Naive thymus-derived CD4-positive, alpha-beta T cell (primary cell): Measurements from ENCODE around the gene RLIM. TPM values are rescaled to one million over a fixed set of nuclear protein-coding genes. Genes with fewer than 3 reads are reported as not detected.

Experiments
- ATAC-seq: fragments of 150-1000 bp; cut with Tn5 transposase; 2 replicates; pipeline ENCODE4 v1.10.0; 2021; ENCODE audit warnings: mild to moderate bottlenecking, moderate library complexity
- CTCF ChIA-PET: fragments of 350-600 bp; sonication (Branson Sonifier 250); formaldehyde crosslinking; loops from one replicate; lab custom pipeline; 2021; ENCODE audit warnings: antibody characterized with exemption; lab: Charles Lee
- POLR2A ChIA-PET: fragments of 350-600 bp; sonication (Branson Sonifier 250); formaldehyde crosslinking; loops from one replicate; lab custom pipeline; 2021; ENCODE audit warnings: antibody characterized with exemption, inconsistent platforms; lab: Charles Lee
- DNase-seq, 9 donors: peaks; one replicate each; pipeline versions ENCODE4 v3.0.0 to v3.0.0-alpha.2; 2020 to 2022; ENCODE audit warnings: mixed read lengths in 1 of 9
- H3K27ac ChIP-seq: one replicate; pipeline ENCODE4 v1.7.0; 2013; ENCODE audit warnings: mild to moderate bottlenecking, low read depth, low read length, moderate library complexity
- H3K27me3 ChIP-seq, 2 donors: one replicate each; pipeline ENCODE4 v1.7.0; 2013; ENCODE audit warnings: low read length in 2 of 2, mild to moderate bottlenecking in 2 of 2, moderate library complexity in 2 of 2; ENCODE audit not compliant: control insufficient read depth in 2 of 2, insufficient read depth in 2 of 2
- H3K36me3 ChIP-seq, 3 experiments: 1 replicate in 2 of 3; 2 replicates in 1 of 3; pipeline ENCODE4 v1.7.0; 2013; ENCODE audit warnings: low read length in 3 of 3, mild to moderate bottlenecking in 3 of 3, moderate library complexity in 1 of 3; ENCODE audit not compliant: insufficient read depth in 3 of 3, control insufficient read depth in 2 of 3
- H3K4me1 ChIP-seq, 2 donors: one replicate each; pipeline ENCODE4 v1.7.0; 2013; ENCODE audit warnings: low read length in 2 of 2, mild to moderate bottlenecking in 2 of 2, moderate library complexity in 1 of 2; ENCODE audit not compliant: control insufficient read depth in 2 of 2, insufficient read depth in 2 of 2
- H3K4me3 ChIP-seq: 2 replicates; pipeline ENCODE4 v1.7.0; 2013; ENCODE audit warnings: mild to moderate bottlenecking, low read length
- H3K9me3 ChIP-seq, 3 experiments: 1 replicate in 2 of 3; 2 replicates in 1 of 3; pipeline ENCODE4 v1.7.0; 2013; ENCODE audit warnings: low read length in 3 of 3; ENCODE audit not compliant: control insufficient read depth in 2 of 3
- H3K27ac Mint-ChIP-seq, 9 donors: one replicate each; pipeline ENCODE4 v1.8.0; 2020 to 2022; ENCODE audit warnings: mixed read lengths in 9 of 9, mild to moderate bottlenecking in 8 of 9, moderate library complexity in 5 of 9, inconsistent platforms in 2 of 9
- H3K27me3 Mint-ChIP-seq, 5 donors: one replicate each; pipeline ENCODE4 v1.8.0; 2021 to 2022; ENCODE audit warnings: mixed read lengths in 5 of 5, mild to moderate bottlenecking in 1 of 5
- H3K36me3 Mint-ChIP-seq, 5 donors: one replicate each; pipeline ENCODE4 v1.8.0; 2020 to 2022; ENCODE audit warnings: mixed read lengths in 5 of 5, mild to moderate bottlenecking in 3 of 5, inconsistent platforms in 1 of 5
- H3K4me1 Mint-ChIP-seq, 7 donors: one replicate each; pipeline ENCODE4 v1.8.0; 2020 to 2022; ENCODE audit warnings: mixed read lengths in 7 of 7, mild to moderate bottlenecking in 3 of 7, inconsistent platforms in 1 of 7
- H3K4me3 Mint-ChIP-seq, 10 donors: one replicate each; pipeline ENCODE4 v1.8.0; 2020 to 2022; ENCODE audit warnings: mild to moderate bottlenecking in 10 of 10, mixed read lengths in 10 of 10, moderate library complexity in 6 of 10, inconsistent platforms in 2 of 10
- H3K9me3 Mint-ChIP-seq, 11 donors: one replicate each; pipeline ENCODE4 v1.8.0; 2020 to 2022; ENCODE audit warnings: mixed read lengths in 11 of 11, mild to moderate bottlenecking in 4 of 11, inconsistent platforms in 1 of 11, moderate library complexity in 1 of 11
- intact Hi-C, 2 donors: fragments of 100-400 bp; cut with micrococcal nuclease; formaldehyde crosslinking; loops; one replicate each; pipeline ENCODE4 v1.15.1; 2023
- polyA plus RNA-seq, 2 donors: library from polyadenylated mRNA; unstranded; fragments of 300-500 nt; fragmentation: Illumina TruSeq; gene quantifications; one replicate each; pipeline ENCODE4 v1.2.3, GENCODE V29; 2021
- total RNA-seq, 6 experiments: library from RNA in 5 of 6; stranded (reverse) in 5 of 6; gene quantifications; 1 replicate in 5 of 6; 2 replicates in 1 of 6; pipeline ENCODE4 v1.2.3 and lab custom pipeline; 2021 to 2026

RLIM gene
- total and polyA plus RNA-seq, 7 experiments from 2014 or later = 7.2 to 51.3 (median 41.6) TPM

DNA sequence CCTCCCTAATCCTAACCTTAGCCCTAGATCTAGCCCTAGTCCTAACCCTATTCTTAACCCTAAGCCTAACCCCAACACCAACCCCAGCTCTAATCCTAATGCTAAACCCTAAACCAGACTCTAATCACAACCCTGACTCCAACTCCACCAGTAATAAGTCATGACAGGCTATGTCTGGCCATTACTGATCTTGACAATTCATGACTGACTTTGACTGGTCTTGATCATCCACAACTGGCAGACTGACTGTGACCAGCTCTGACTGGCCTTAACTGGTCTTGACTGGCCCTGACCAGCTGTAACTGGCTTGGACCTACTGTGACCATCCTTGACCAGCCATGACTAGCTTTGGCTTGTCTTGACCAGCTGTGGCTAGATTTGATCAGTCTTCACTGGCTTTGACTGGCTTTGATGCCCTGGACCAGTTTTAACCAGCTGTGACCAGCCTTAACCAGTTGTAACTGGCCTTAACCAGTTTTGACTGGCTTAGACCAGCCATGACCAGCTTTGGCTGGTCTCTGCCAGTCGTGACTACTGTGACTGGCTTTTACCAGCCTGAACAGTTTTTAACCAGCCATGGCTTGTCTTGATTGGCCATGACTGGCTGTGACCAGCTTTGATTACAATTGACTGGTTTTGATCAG, 68.4 kb downstream of the RLIM start:
- Mint-ChIP-seq H3K36me3 (no peaks in the 10 kb centered on the region), H3K27ac (no peak overlapping the region), H3K4me3 (no peak overlapping the region), H3K9me3 (peaks cover 0 to 2% (median 0%) of the 10 kb centered on the region in 11 donors), H3K4me1 (peaks cover 0 to 5% (median 3%) of the 10 kb centered on the region in 7 donors), H3K27me3 (no peaks in the 10 kb centered on the region)
- DNase-seq (peak in 1 of 9 donors; percentile 1), ATAC-seq (no peak)
- POLR2A ChIA-PET = no interaction called here
- no peaks in the 10 kb centered on the region for H3K4me1 ChIP-seq
- H3K27me3 ChIP-seq = no peaks in the 10 kb centered on the region
- H3K27ac ChIP-seq = no peak overlapping the region
- no peak overlapping the region for H3K4me3 ChIP-seq
- H3K9me3 ChIP-seq = no peaks in the 10 kb centered on the region
- CTCF ChIA-PET = interaction anchor here (0.5 to 0.6 kb wide), 2 partner anchors 10 to 195 kb away, joined by 3 to 4 read pairs; no protein-coding TSS in a partner anchor
- intact Hi-C loops = no loop called here
- no peaks in the 10 kb centered on the region for H3K36me3 ChIP-seq

- Histone ChIP-seq H3K9me3 (no peaks in the 10 kb centered on the region), H3K36me3 (no peaks in the 10 kb centered on the region), H3K4me1 (no peaks in the 10 kb centered on the region), H3K27me3 (no peaks in the 10 kb centered on the region), H3K4me3 (no peak overlapping the region), H3K27ac (no peak overlapping the region)
- DNase-seq (no peak), ATAC-seq (no peak)
- ChIA-PET CTCF (no interaction called here), POLR2A (no interaction called here)
- Mint-ChIP-seq H3K27ac (no peak overlapping the region), H3K36me3 (no peaks in the 10 kb centered on the region), H3K4me3 (no peak overlapping the region), H3K4me1 (peaks cover 0 to 13% (median 4%) of the 10 kb centered on the region in 7 donors), H3K27me3 (no peaks in the 10 kb centered on the region), H3K9me3 (peaks cover 0 to 2% (median 0%) of the 10 kb centered on the region in 11 donors)
- intact Hi-C loops = no loop called here
Observed at GRCh38 chrX:74540635-74541249, 73.7 kb downstream of the RLIM start.

GRCh38 chrX:74536832-74537371, 77.5 kb downstream of the RLIM start:
- CTCF ChIA-PET = no interaction called here
- POLR2A ChIA-PET = no interaction called here
- peak overlapping the region in 6 of 9 donors; percentile 8 to 76 (median 32) for H3K27ac Mint-ChIP-seq
- intact Hi-C loops = loop anchor here (2.0 to 10.0 kb wide), 7 partner anchors 14 to 1065 kb away; partner anchors contain the start of genes RLIM (in 1 of the 2) and SLC16A2 (in 1 of the 2)
- H3K27me3 ChIP-seq = no peaks in the 10 kb centered on the region
- DNase-seq (peak in 2 of 9 donors; percentile 4 to 5), ATAC-seq (peak; percentile 24)
- H3K4me1 ChIP-seq = peaks cover 0 to 3% of the 10 kb centered on the region in 2 donors
- H3K4me3 ChIP-seq = peak overlapping the region; percentile 63
- H3K4me1 Mint-ChIP-seq = peaks cover 0 to 18% (median 7%) of the 10 kb centered on the region in 7 donors
- H3K4me3 Mint-ChIP-seq = peak overlapping the region; percentile 75 to 89 (median 85)
- no peaks in the 10 kb centered on the region for H3K9me3 ChIP-seq
- H3K27ac ChIP-seq = peak overlapping the region; percentile 54
- no peaks in the 10 kb centered on the region for H3K9me3 Mint-ChIP-seq
- no peaks in the 10 kb centered on the region for H3K36me3 ChIP-seq
- H3K27me3 Mint-ChIP-seq = no peaks in the 10 kb centered on the region
- H3K36me3 Mint-ChIP-seq = no peaks in the 10 kb centered on the region

DNA sequence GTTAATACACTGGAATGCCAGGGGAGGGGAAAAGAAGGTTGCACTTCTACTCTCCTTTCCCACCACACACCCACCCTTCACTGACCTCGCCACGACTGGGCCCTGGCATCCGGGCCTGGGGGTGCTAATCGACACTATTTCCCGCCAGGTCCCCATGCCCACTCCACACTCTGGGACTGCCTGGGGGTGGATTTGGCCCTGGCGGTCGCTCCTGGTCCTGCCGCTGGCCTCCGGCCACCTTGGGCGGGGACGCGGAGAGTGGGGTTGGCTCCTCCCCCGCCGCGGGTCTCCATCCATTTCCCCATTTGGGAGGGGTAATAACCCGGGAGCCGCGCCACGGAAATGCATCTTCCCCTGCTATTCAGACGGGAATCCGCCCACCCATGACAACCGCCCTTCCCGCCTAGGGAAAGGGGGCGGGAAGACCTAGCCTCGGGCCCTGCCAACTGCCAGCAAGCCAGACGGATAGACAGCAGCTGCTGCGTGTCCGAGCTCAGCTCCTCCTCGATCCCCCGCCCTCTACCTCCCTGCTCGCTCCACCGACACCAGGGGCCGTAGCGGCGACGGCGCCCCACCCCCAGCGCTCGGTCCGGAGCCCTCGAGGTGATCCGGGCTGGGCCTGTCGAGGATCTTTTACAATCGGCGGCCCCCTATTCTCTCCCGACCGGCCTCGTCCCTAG, 78.1 kb downstream of the RLIM start:
- no peaks in the 10 kb centered on the region for H3K36me3 Mint-ChIP-seq
- H3K27me3 Mint-ChIP-seq = no peaks in the 10 kb centered on the region
- peak; percentile 73 for ATAC-seq
- no peaks in the 10 kb centered on the region for H3K9me3 ChIP-seq
- peak overlapping the region; percentile 75 to 89 (median 85) for H3K4me3 Mint-ChIP-seq
- H3K4me1 Mint-ChIP-seq = peaks cover 0 to 18% (median 7%) of the 10 kb centered on the region in 7 donors
- H3K27me3 ChIP-seq = no peaks in the 10 kb centered on the region
- POLR2A ChIA-PET = no interaction called here
- H3K9me3 Mint-ChIP-seq = no peaks in the 10 kb centered on the region
- CTCF ChIA-PET = no interaction called here
- peak in 6 of 9 donors; percentile 6 to 35 (median 12) for DNase-seq
- H3K4me3 ChIP-seq = peak overlapping the region; percentile 63
- intact Hi-C loops = loop anchor here (2.0 to 10.0 kb wide), 7 partner anchors 15 to 1066 kb away; partner anchors contain the start of genes RLIM (in 1 of the 2) and SLC16A2 (in 1 of the 2)
- peaks cover 0 to 3% of the 10 kb centered on the region in 2 donors for H3K4me1 ChIP-seq
- no peaks in the 10 kb centered on the region for H3K36me3 ChIP-seq
- peak overlapping the region in 8 of 9 donors; percentile 51 to 80 (median 68) for H3K27ac Mint-ChIP-seq
- peak overlapping the region; percentile 54 for H3K27ac ChIP-seq

DNA sequence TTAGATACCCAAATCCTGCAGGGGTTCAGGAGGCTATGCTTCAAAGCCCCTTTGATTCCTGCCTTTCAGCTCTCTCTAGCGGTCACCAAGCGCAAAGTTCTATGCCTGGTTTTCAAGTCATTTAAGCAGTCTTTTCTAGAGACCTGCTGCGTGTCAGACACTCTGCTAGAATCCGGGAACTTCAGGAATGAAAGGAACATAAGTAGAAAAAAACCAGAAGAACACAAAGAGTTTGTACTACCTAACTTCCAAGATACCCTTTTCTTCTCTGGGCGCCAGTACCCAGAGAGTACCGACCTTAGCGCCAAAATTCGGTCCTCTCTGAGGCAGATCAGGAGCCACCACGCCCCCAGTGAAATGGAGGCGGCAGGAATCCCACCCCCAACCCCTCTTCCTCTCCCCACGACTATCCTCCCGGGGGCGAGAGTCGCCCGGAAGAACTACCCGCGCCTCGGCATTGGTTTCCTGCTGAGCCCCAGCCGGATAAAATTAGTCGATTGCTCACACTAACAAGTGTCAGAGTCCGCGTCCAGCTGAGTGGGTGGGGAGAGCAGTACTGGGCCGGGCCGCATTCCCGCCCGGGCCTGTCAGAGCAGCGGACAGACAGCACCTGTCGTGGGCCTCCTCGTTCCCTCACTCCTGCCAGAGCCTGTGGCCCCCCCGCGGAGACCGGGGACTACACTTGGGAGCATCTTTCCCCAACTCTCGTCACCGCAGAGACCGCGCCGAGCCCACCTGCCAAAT, 78.8 kb downstream of the RLIM start:
- peak; percentile 63 for ATAC-seq
- Mint-ChIP-seq H3K4me3 (peak overlapping the region; percentile 75 to 89 (median 85)), H3K9me3 (no peaks in the 10 kb centered on the region), H3K27me3 (no peaks in the 10 kb centered on the region), H3K4me1 (peaks cover 0 to 16% (median 7%) of the 10 kb centered on the region in 7 donors), H3K27ac (peak overlapping the region; percentile 51 to 80 (median 65)), H3K36me3 (no peaks in the 10 kb centered on the region)
- ChIA-PET CTCF (no interaction called here), POLR2A (no interaction called here)
- H3K4me1 ChIP-seq = peaks cover 0 to 3% of the 10 kb centered on the region in 2 donors
- H3K27me3 ChIP-seq = no peaks in the 10 kb centered on the region
- H3K36me3 ChIP-seq = no peaks in the 10 kb centered on the region
- intact Hi-C loops = loop anchor here (2.0 to 10.0 kb wide), 7 partner anchors 15 to 1067 kb away; partner anchors contain the start of genes RLIM (in 1 of the 2) and SLC16A2 (in 1 of the 2)
- H3K9me3 ChIP-seq = no peaks in the 10 kb centered on the region
- peak overlapping the region; percentile 63 for H3K4me3 ChIP-seq
- peak overlapping the region; percentile 54 for H3K27ac ChIP-seq
- DNase-seq = peak in 6 of 9 donors; percentile 14 to 41 (median 20)
